Subcutaneous abdominal adipose tissue (tissue), 5 donors: ENCODE measurements around the gene LCN2.

Experiments used
- H3K27ac ChIP-seq: one replicate; pipeline ENCODE4 v1.7.0; 2013; ENCODE audit warnings: low read depth, mild to moderate bottlenecking, inconsistent platforms, low read length, moderate library complexity
- H3K27me3 ChIP-seq, 5 donors: one replicate each; pipeline ENCODE4 v1.7.0; 2013; ENCODE audit warnings: low read length in 5 of 5, inconsistent platforms in 1 of 5; ENCODE audit not compliant: control insufficient read depth in 5 of 5, insufficient read depth in 4 of 5
- H3K36me3 ChIP-seq, 5 donors: one replicate each; pipeline ENCODE4 v1.7.0; 2013; ENCODE audit warnings: low read length in 5 of 5; ENCODE audit not compliant: control insufficient read depth in 5 of 5, insufficient read depth in 5 of 5
- H3K4me1 ChIP-seq, 5 donors: one replicate each; pipeline ENCODE4 v1.7.0; 2013; ENCODE audit warnings: low read length in 5 of 5, mild to moderate bottlenecking in 3 of 5, moderate library complexity in 1 of 5; ENCODE audit not compliant: control insufficient read depth in 5 of 5, insufficient read depth in 5 of 5
- H3K4me3 ChIP-seq, 5 donors: one replicate each; pipeline ENCODE4 v1.7.0; 2013; ENCODE audit warnings: low read length in 5 of 5, low read depth in 1 of 5
- H3K9ac ChIP-seq, 5 donors: one replicate each; pipeline ENCODE4 v1.7.0; 2013; ENCODE audit warnings: low read length in 5 of 5, mild to moderate bottlenecking in 4 of 5, moderate library complexity in 3 of 5
- H3K9me3 ChIP-seq, 5 donors: one replicate each; pipeline ENCODE4 v1.7.0; 2013; ENCODE audit warnings: low read length in 5 of 5; ENCODE audit not compliant: control insufficient read depth in 5 of 5
- donor health status: healthy.
- donor health status: healthy.
- donor health status: healthy.
- donor health status: healthy.
- donor health status: healthy.

The LCN2 gene

DNA sequence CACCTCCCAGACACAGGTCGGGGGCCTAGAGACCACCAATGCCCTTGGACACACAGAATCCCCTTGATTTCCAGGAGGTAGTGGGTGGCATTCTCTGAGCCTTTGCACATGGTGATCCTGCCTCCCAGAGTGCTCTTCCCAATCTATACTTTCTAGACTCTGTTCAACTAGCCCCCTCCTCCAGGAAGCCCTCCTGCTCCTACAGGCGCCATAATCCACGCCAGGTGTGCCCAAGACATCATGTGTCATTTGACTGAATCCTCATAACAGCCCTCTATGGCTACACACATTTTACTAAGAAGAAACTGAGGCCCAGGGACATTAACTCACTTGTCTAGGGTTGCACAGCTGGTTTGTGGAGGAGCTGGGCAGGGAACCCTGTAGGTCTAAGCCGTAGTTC is 18.0 kb downstream of the LCN2 start:
- H3K9ac ChIP-seq, result no peak overlapping the region
- no peaks in the 10 kb centered on the region for H3K9me3 ChIP-seq
- no peak overlapping the region for H3K27ac ChIP-seq
- peaks cover 6 to 74% (median 62%) of the 10 kb centered on the region in 5 donors for H3K36me3 ChIP-seq
- peaks cover 0 to 5% (median 0%) of the 10 kb centered on the region in 5 donors for H3K4me1 ChIP-seq
- no peak overlapping the region for H3K4me3 ChIP-seq
- no peaks in the 10 kb centered on the region for H3K27me3 ChIP-seq

- H3K36me3 ChIP-seq, result peaks cover 6 to 65% (median 58%) of the 10 kb centered on the region in 5 donors
Measured at GRCh38 chr9:128168731-128169308, 19.6 kb downstream of the LCN2 start.

DNA sequence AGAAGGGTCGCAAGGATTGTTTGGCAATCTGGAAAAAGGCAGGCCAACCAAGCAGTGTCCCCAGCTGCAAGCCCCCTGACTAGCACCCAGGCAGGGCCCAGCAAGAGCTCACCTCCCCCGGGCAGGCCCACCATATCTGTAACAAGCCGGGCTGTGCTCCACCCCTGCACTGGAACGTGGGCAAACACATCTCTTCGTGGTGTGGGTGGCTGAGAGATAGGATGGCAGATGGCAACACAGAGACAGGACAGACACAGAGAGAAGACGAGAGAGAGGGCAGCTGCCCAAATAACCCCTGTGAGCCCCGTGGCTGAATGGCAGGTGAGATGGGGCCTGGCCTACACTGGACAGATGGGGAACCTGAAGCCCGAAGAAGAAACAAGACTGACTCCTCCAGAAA is 20.2 kb downstream of the LCN2 start:
- Histone ChIP-seq H3K4me1 (no peaks in the 10 kb centered on the region), H3K27me3 (no peaks in the 10 kb centered on the region), H3K36me3 (peaks cover 6 to 65% (median 56%) of the 10 kb centered on the region in 5 donors), H3K9ac (no peak overlapping the region), H3K4me3 (no peak overlapping the region), H3K27ac (no peak overlapping the region), H3K9me3 (no peaks in the 10 kb centered on the region)

More at GRCh38 chr9:128168731-128169308, 19.6 kb downstream of the LCN2 start:
- Histone ChIP-seq H3K27me3 (no peaks in the 10 kb centered on the region), H3K9ac (no peak overlapping the region), H3K9me3 (no peaks in the 10 kb centered on the region), H3K4me1 (no peaks in the 10 kb centered on the region), H3K27ac (no peak overlapping the region), H3K4me3 (no peak overlapping the region)

GRCh38 chr9:128169925-128170324 is 20.7 kb downstream of the LCN2 start:
- no peaks in the 10 kb centered on the region for H3K27me3 ChIP-seq
- no peaks in the 10 kb centered on the region for H3K4me1 ChIP-seq
- H3K9ac ChIP-seq, result no peak overlapping the region
- H3K36me3 ChIP-seq, result peaks cover 7 to 67% (median 55%) of the 10 kb centered on the region in 5 donors
- no peaks in the 10 kb centered on the region for H3K9me3 ChIP-seq
- H3K27ac ChIP-seq, result no peak overlapping the region
- H3K4me3 ChIP-seq, result no peak overlapping the region

DNA sequence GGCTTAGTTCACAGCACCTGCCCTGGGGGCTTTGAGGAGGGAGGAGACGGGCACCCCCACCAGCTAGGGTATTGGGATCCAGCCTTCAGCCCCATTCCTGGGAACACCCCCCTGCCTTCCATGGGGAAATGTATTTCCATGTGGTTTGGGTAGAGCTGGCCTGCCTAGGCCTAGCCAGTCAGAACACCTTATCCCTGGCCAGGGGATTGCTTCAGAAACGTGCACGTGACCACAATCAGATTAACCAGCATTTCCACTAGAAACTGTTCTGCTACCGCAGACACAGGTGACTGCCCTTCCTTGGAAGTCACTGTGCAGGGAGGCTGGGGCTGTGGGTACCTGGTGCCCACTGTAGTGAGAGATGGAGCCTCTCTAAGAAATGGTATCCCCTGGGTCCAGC is 24.8 kb downstream of the LCN2 start:
- H3K9ac ChIP-seq, result no peak overlapping the region
- H3K4me3 ChIP-seq, result no peak overlapping the region
- H3K9me3 ChIP-seq, result peaks cover 0 to 5% (median 0%) of the 10 kb centered on the region in 5 donors
- H3K36me3 ChIP-seq, result peaks cover 6 to 75% (median 64%) of the 10 kb centered on the region in 5 donors
- H3K27me3 ChIP-seq, result no peaks in the 10 kb centered on the region
- H3K4me1 ChIP-seq, result no peaks in the 10 kb centered on the region
- no peak overlapping the region for H3K27ac ChIP-seq

GRCh38 chr9:128175102-128175563 is 25.9 kb downstream of the LCN2 start:
- Histone ChIP-seq H3K4me3 (no peak overlapping the region), H3K36me3 (peaks cover 4 to 75% (median 63%) of the 10 kb centered on the region in 5 donors), H3K27me3 (no peaks in the 10 kb centered on the region), H3K4me1 (no peaks in the 10 kb centered on the region), H3K9me3 (peaks cover 0 to 6% (median 0%) of the 10 kb centered on the region in 5 donors), H3K27ac (no peak overlapping the region), H3K9ac (no peak overlapping the region)

DNA sequence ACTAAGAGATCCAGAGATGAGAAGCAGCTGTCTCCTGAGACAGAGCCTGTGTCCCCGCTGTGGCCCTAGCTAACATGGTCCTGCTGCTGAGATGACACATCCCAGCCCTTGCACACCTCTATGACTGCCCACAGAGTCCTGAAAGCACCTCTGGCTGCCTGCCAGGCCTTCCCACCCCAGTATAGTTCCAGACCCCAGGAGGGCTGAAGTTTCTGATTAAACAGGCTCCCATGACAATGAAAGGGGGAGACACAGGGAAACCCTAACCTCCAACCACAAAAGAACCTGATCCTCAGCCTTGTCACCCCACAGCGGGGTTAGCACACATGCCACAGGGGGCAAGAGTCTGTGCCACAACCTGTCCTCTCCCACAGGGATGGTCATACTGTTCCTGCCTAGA is 26.5 kb downstream of the LCN2 start:
- H3K4me3 ChIP-seq, result no peak overlapping the region
- H3K9me3 ChIP-seq, result peaks cover 0 to 6% (median 0%) of the 10 kb centered on the region in 5 donors
- no peaks in the 10 kb centered on the region for H3K27me3 ChIP-seq
- no peaks in the 10 kb centered on the region for H3K4me1 ChIP-seq
- H3K27ac ChIP-seq, result no peak overlapping the region
- no peak overlapping the region for H3K9ac ChIP-seq
- H3K36me3 ChIP-seq, result peaks cover 3 to 72% (median 64%) of the 10 kb centered on the region in 5 donors

GRCh38 chr9:128178806-128179431 is 29.7 kb downstream of the LCN2 start:
- Histone ChIP-seq H3K4me3 (no peak overlapping the region), H3K9me3 (peaks cover 0 to 6% (median 0%) of the 10 kb centered on the region in 5 donors), H3K27ac (no peak overlapping the region), H3K4me1 (no peaks in the 10 kb centered on the region), H3K27me3 (no peaks in the 10 kb centered on the region), H3K9ac (no peak overlapping the region), H3K36me3 (peaks cover 3 to 83% (median 74%) of the 10 kb centered on the region in 5 donors)

GRCh38 chr9:128180001-128180400 is 30.7 kb downstream of the LCN2 start:
- Histone ChIP-seq H3K27ac (no peak overlapping the region), H3K9me3 (peaks cover 0 to 6% (median 0%) of the 10 kb centered on the region in 5 donors), H3K36me3 (peaks cover 2 to 78% (median 68%) of the 10 kb centered on the region in 5 donors), H3K4me3 (no peak overlapping the region), H3K27me3 (no peaks in the 10 kb centered on the region), H3K4me1 (no peaks in the 10 kb centered on the region), H3K9ac (no peak overlapping the region)

GRCh38 chr9:128180447-128180846 is 31.2 kb downstream of the LCN2 start:
- no peak overlapping the region for H3K4me3 ChIP-seq
- H3K9me3 ChIP-seq, result peaks cover 0 to 6% (median 0%) of the 10 kb centered on the region in 5 donors
- H3K36me3 ChIP-seq, result peaks cover 0 to 77% (median 68%) of the 10 kb centered on the region in 5 donors
- no peak overlapping the region for H3K9ac ChIP-seq
- H3K4me1 ChIP-seq, result no peaks in the 10 kb centered on the region
- H3K27me3 ChIP-seq, result no peaks in the 10 kb centered on the region
- no peak overlapping the region for H3K27ac ChIP-seq
